HG02642 (cell line): ENCODE measurements around the gene SLC26A4.
A peak's percentile ranks its signal among the peaks of the same experiment; 100 is the strongest.

Source experiments
- ATAC-seq: cut with Tn5 transposase; IDR thresholded peaks from one replicate; pipeline ENCODE4 v1.9.1; 2021; ENCODE audit warnings: mild to moderate bottlenecking; ENCODE audit not compliant: unreplicated experiment, poor library complexity

SLC26A4 gene

DNA sequence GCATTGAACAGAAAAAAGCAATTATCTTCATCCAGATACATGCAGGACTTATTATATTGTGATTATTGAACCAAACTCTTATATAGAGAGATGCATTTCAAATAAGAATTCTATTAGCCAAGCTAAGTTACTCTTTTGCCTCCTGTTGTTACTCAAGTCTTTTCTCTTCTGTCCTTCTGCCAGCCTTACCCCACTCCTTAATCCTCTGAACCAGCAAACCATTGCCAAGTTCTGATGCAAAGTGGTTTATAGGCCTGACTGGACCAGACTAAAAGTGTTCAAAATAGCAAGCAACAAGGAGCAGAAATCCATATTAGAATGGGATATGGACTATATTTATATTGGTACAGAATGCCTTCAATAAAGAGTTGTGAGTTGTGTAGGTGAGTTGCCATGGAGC lies 2.2 kb upstream of the SLC26A4 start:
- ATAC-seq: no peak

DNA sequence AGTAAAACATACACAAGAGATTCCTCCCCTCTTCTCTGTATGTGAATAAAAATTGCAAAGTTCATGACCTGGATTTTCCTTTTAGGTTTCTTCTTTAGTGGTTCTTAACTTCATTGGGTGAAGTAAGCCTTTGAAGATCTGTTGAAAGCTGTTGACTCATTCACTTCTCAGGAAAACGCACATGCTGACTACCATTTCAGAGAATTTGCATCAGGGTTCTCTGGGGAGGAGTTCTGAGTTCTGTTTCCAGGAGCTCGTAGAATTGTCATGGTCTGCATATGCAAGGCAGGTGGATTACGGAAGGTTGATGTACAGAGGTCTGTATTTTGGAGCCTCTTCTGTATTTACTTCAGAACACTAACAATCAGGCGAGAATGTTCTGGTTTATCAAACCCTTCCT lies 962 bp upstream of the SLC26A4 start:
- peak; percentile 41 for ATAC-seq

GRCh38 chr7:107661081-107661864 lies 645 bp downstream of the SLC26A4 start:
- peak; percentile 62 for ATAC-seq

DNA sequence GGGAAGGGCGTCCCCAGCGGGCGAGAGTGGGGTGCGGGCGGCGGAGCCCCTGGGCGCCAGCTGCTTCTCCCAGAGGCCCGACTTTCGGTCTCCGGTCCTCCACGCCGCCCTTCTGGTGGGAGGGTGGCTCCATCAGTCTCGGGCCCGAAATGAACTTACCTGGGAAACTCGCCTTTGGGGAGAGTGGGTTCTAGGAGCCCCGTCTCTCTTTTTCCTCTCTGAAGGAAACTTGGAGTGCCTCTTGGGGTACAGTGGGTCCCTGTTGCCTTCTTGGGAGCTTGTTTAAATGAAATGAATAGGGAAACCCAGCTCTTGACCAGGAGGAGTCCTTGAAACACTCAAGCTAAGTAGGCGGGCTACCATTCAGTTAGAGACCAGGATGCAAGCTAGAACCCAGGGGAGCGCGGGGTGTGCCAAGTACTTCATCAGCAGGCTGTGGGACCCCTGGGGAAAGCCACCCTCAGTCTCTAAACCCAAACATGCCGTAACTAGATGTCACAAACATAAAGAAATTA lies 1.3 kb downstream of the SLC26A4 start:
- no peak for ATAC-seq

- no peak for ATAC-seq
Measured at GRCh38 chr7:107663196-107663595, 2.6 kb downstream of the SLC26A4 start.

- ATAC-seq: no peak
Measured at GRCh38 chr7:107666790-107667189, 6.2 kb downstream of the SLC26A4 start.

GRCh38 chr7:107667341-107667740 lies 6.7 kb downstream of the SLC26A4 start:
- ATAC-seq: no peak

DNA sequence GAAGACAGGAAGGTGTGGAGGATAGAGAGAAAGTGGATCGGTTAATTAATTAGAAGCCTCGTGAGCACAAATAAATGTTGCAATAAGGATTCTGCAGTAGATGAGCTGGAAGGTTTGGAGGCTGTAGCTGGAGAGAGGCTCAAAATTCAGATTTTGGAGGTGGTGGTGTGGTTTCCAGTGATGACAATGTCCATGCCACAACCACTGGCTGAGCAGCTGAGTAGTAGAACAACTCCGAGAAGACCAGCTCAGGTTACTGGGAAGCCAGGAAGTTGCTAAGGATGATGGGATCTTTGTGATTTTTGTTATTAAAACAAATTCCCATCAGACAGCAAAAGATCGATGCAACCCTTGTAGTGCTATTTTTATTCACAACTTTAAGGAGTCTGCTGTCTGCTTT lies 7.7 kb downstream of the SLC26A4 start:
- no peak for ATAC-seq

GRCh38 chr7:107672183-107672582 lies 11.6 kb downstream of the SLC26A4 start:
- ATAC-seq: no peak

DNA sequence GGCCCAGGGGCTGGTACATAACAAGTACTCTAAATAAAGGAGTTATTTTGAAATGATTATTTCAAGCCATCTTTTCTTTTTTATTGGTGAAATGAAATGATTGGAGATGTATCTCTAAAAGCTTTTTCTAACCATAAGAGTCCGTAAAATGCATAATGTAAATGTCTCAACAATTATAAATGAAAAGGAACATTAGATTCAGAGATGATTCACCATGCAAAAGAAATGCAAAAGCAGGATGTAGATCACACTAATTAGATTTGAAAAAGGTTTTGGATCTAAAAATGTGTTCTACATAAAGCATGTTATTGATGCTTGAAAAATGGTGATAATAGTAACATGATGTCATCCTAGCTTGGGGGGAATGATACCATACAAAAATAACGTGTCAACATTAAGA lies 15.6 kb downstream of the SLC26A4 start:
- ATAC-seq: no peak

GRCh38 chr7:107678110-107678753 lies 17.6 kb downstream of the SLC26A4 start:
- peak; percentile 43 for ATAC-seq

GRCh38 chr7:107680478-107680877 lies 19.9 kb downstream of the SLC26A4 start:
- ATAC-seq: no peak

- no peak for ATAC-seq
Measured at GRCh38 chr7:107682886-107683285, 22.3 kb downstream of the SLC26A4 start.

DNA sequence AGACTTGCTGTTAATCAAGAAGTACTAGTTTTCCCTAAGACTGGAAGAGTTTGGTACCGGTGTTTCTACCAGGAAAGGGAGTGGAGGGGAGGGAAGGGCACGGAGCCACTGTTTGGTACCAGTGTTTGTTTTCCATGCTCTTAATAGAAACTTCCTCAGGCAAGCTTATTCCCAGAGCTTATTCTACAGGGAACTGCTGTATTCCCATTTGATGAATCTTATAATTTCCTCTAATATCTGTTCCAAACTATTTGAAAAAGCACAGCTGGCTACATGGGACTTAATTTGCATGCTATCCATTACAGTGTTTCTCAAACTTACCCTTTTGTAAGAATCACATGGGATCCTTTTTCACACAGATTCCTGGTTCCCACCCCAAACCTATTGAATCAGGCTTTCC lies 23.7 kb downstream of the SLC26A4 start:
- no peak for ATAC-seq

GRCh38 chr7:107684947-107685463 lies 24.4 kb downstream of the SLC26A4 start:
- ATAC-seq: no peak

DNA sequence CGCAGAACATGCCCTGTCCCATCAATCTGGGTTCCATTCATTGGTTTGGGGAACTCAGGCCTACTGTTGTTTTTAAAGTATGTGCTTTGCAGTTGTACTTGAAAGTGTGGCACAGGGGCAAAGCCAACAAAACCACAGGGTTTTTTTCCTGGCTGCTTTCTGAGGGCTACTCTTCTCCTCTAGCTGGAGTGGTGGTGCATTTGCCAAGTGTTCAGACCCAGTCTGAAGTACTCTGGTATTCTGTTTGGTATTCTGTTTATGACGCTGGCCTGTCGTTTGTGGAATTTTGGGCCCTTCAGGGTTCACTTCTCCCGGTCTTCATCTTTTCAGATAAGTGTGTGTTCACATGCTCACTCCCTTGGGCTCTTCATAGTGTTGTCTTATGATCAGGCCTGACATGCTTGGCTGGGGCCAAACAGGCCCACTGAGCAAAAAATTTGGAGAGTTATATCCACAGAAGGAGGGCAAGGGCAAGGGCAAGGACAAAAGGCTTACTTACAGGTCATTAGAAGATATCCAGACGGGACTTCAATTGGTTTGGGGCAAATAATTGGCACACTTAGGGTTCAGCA lies 26.3 kb downstream of the SLC26A4 start:
- ATAC-seq: no peak

DNA sequence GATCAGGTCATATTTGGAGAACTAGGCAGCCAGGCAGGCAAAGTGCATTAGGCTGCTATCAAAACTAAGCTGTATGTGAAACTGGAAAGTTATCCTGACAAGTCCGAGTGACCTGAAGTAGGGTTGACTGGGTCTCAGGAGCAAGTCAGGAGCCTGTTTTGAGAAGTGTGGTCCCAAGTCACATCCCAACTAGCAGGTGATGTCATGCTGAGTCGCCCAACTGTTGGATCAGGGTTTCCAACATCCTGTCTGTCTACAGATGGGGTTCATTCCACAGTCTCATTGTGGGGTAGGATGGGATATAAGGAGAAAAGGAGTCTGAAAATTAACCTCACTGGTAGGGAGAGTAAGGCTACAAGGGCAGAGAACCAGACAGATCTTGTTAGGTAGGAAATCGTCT lies 27.0 kb downstream of the SLC26A4 start:
- ATAC-seq: no peak

- no peak for ATAC-seq
Measured at GRCh38 chr7:107689553-107689952, 28.9 kb downstream of the SLC26A4 start.

DNA sequence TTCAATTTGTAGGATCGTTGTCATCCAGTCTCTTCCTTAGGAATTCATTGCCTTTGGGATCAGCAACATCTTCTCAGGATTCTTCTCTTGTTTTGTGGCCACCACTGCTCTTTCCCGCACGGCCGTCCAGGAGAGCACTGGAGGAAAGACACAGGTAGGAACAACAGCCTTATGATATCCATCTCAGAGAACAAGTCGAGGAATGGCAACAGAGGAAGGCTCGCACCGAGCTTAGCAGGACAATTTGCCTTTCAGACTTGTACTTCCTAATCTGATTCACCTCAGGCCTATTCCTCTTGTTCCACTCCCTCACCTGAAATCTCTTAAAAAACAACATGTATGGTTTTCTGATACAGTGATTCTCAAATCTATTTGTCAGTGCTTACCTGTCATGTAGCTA lies 29.5 kb downstream of the SLC26A4 start:
- ATAC-seq: no peak

DNA sequence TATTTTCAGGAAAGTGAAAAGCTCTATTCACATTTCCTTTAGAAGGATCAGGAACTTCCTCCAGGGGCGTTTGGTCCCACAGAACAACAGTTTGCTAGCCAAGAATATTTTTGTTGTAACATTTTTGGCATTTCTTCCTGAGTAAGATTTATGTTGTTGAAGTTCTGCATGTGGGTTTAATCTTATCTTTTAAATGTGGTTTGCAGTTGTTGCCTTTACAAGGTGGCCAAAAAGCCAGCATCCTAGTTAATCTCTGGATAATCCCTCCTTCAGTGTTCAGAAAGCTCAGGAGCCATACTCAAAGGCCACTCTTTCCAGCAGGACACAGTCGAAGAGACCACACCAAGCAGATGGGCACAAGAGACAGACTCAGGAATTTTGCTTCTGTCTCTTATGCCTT lies 30.0 kb downstream of the SLC26A4 start:
- ATAC-seq: no peak

DNA sequence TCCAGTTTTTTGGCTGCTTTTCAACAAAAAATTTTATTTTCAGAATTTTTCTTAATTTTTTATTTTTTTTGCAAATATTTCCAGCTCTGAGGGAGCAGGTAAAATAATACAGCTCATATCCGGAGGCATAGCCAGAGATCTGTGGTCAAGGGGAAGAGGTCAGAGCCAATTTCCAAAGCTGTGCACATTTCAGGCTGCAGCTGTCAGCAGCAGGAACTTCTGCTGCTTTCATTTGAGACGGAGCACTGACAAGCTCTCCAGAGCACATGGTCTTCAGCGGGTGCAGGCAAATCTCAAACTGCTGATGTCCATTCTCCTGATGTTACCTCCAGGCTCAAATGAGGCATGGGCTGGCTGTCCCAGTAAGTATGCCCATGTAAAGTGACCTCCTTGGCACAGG lies 31.1 kb downstream of the SLC26A4 start:
- no peak for ATAC-seq
